Astrocyte (in vitro differentiated cells and primary cell): ENCODE data around the gene PAMR1. TPM values are rescaled to one million over a fixed set of nuclear protein-coding genes. Genes with fewer than 3 reads are reported as not detected.
"Not testable (repeated sequence)": the region's sequence is repeated elsewhere in the genome, so short reads cannot be mapped to it uniquely, and the experiment has no call there.

Experiments
- DNase-seq: peaks from one replicate; pipeline ENCODE4 v3.0.0-alpha.2; 2010; ENCODE audit warnings: low read depth
- FAIRE-seq: peaks from 2 replicates; lab custom pipeline; 2011; peaks lifted over from hg19 to GRCh38; lab: Jason Lieb, UNC
- H2AFZ ChIP-seq: 2 replicates; pipeline ENCODE4 v1.6.0; 2012; ENCODE audit warnings: low read depth, low read length, inconsistent platforms
- H3K27ac ChIP-seq: 2 replicates; pipeline ENCODE4 v1.5.1; 2011; ENCODE audit warnings: low read depth, low read length, inconsistent platforms
- H3K27me3 ChIP-seq: 2 replicates; pipeline ENCODE4 v1.6.0; 2011; ENCODE audit warnings: low read length, inconsistent platforms; ENCODE audit not compliant: insufficient read depth
- H3K36me3 ChIP-seq: 2 replicates; pipeline ENCODE4 v1.5.1; 2011; ENCODE audit warnings: low read length, inconsistent platforms; ENCODE audit not compliant: insufficient read depth
- H3K4me1 ChIP-seq: 2 replicates; pipeline ENCODE4 v1.5.1; 2011; ENCODE audit warnings: low read length, inconsistent platforms; ENCODE audit not compliant: insufficient read depth
- H3K4me2 ChIP-seq: 2 replicates; pipeline ENCODE4 v1.6.0; 2012; ENCODE audit warnings: low read length, inconsistent platforms
- H3K4me3 ChIP-seq: 2 replicates; pipeline ENCODE4 v1.5.1; 2011; ENCODE audit warnings: low read depth, mild to moderate bottlenecking, low read length, inconsistent platforms; ENCODE audit not compliant: insufficient read depth
- H3K79me2 ChIP-seq: 2 replicates; pipeline ENCODE4 v1.6.0; 2012; ENCODE audit warnings: mild to moderate bottlenecking, low read length, inconsistent platforms; ENCODE audit not compliant: insufficient read depth
- H3K9ac ChIP-seq: 2 replicates; pipeline ENCODE4 v1.6.0; 2012; ENCODE audit warnings: mild to moderate bottlenecking, low read length, inconsistent platforms
- H3K9me3 ChIP-seq: 2 replicates; pipeline ENCODE4 v1.5.1; 2012; ENCODE audit warnings: low read depth, mild to moderate bottlenecking, low read length, inconsistent platforms; ENCODE audit not compliant: insufficient read depth
- H4K20me1 ChIP-seq: 2 replicates; pipeline ENCODE4 v1.6.0; 2012; ENCODE audit warnings: low read length, inconsistent platforms; ENCODE audit not compliant: insufficient read depth
- H3K27ac Mint-ChIP-seq: one replicate; pipeline ENCODE4 v1.8.0; 2021; ENCODE audit warnings: mild to moderate bottlenecking, mixed read lengths; ENCODE audit not compliant: unreplicated experiment
- H3K27me3 Mint-ChIP-seq: one replicate; pipeline ENCODE4 v1.8.0; 2021; ENCODE audit warnings: low read depth, mixed read lengths; ENCODE audit not compliant: unreplicated experiment
- H3K36me3 Mint-ChIP-seq: one replicate; pipeline ENCODE4 v1.8.0; 2021; ENCODE audit warnings: low read depth, mixed read lengths; ENCODE audit not compliant: unreplicated experiment
- H3K4me1 Mint-ChIP-seq: one replicate; pipeline ENCODE4 v1.8.0; 2021; ENCODE audit warnings: low read depth, mixed read lengths; ENCODE audit not compliant: unreplicated experiment
- H3K4me3 Mint-ChIP-seq: one replicate; pipeline ENCODE4 v1.8.0; 2021; ENCODE audit warnings: mild to moderate bottlenecking, moderate library complexity, mixed read lengths; ENCODE audit not compliant: unreplicated experiment
- H3K9me3 Mint-ChIP-seq: one replicate; pipeline ENCODE4 v1.8.0; 2021; ENCODE audit warnings: mild to moderate bottlenecking, mixed read lengths; ENCODE audit not compliant: unreplicated experiment
- EZH2 ChIP-seq: IDR thresholded peaks from 2 replicates; pipeline ENCODE4 v1.6.1; 2012; ENCODE audit warnings: mild to moderate bottlenecking, low read length, inconsistent platforms; ENCODE audit not compliant: insufficient read depth
- total RNA-seq: library from RNA; stranded (reverse); gene quantifications from 2 replicates; pipeline ENCODE4 v1.2.1, GENCODE V29; 2021
- TF ChIP-seq, protein P1 (sequence below): IDR thresholded peaks from 2 replicates; pipeline ENCODE4 v1.5.1; 2011; ENCODE audit warnings: low read depth, mild to moderate bottlenecking, inconsistent platforms, low read length, moderate library complexity; ENCODE audit not compliant: insufficient read depth

The PAMR1 gene
- total RNA-seq, 1 donor from 2014 or later: 12.6 TPM

- Mint-ChIP-seq H3K27ac (peak overlapping the region; percentile 50), H3K9me3 (peaks cover 3% of the 10 kb centered on the region), H3K27me3 (no peaks in the 10 kb centered on the region), H3K4me3 (no peak overlapping the region), H3K36me3 (no peaks in the 10 kb centered on the region), H3K4me1 (peaks cover 27% of the 10 kb centered on the region)
- peak; percentile 73 for FAIRE-seq
- no peak for TF ChIP-seq EZH2
- TF ChIP-seq, protein P1, sequence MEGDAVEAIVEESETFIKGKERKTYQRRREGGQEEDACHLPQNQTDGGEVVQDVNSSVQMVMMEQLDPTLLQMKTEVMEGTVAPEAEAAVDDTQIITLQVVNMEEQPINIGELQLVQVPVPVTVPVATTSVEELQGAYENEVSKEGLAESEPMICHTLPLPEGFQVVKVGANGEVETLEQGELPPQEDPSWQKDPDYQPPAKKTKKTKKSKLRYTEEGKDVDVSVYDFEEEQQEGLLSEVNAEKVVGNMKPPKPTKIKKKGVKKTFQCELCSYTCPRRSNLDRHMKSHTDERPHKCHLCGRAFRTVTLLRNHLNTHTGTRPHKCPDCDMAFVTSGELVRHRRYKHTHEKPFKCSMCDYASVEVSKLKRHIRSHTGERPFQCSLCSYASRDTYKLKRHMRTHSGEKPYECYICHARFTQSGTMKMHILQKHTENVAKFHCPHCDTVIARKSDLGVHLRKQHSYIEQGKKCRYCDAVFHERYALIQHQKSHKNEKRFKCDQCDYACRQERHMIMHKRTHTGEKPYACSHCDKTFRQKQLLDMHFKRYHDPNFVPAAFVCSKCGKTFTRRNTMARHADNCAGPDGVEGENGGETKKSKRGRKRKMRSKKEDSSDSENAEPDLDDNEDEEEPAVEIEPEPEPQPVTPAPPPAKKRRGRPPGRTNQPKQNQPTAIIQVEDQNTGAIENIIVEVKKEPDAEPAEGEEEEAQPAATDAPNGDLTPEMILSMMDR: no peak
- Histone ChIP-seq H3K9me3 (no peaks in the 10 kb centered on the region), H2AFZ (no peak overlapping the region), H3K27me3 (no peaks in the 10 kb centered on the region), H3K79me2 (no peaks in the 10 kb centered on the region), H3K27ac (peak overlapping the region; percentile 68), H3K36me3 (no peaks in the 10 kb centered on the region), H4K20me1 (no peaks in the 10 kb centered on the region), H3K9ac (peak overlapping the region; percentile 51), H3K4me1 (peaks cover 20% of the 10 kb centered on the region), H3K4me3 (no peak overlapping the region), H3K4me2 (peak overlapping the region; percentile 33)
- no peak for DNase-seq
These were observed 23.6 kb upstream of the PAMR1 start for GRCh38 chr11:35548925-35549561.

DNA sequence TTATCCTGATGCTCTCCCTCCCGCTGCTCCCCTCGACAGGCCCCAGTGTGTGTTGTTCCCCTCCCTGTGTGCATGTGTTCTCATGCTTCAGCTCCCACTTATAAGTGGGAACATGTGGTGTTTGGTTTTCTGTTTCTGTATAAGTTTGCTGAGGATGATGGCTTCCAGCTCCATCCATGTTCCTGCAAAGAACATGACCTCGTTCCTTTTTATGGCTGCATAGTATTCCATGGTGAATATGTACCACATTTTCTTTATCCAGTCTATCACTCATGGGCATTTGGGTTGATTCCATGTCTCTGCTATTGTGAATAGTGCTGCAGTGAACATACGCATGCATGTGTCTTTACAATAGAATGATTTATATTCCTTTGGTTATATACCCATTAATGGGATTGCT lies 22.6 kb upstream of the PAMR1 start:
- H3K4me3 Mint-ChIP-seq, DNase-seq, H3K36me3 ChIP-seq, H3K4me2 ChIP-seq, H4K20me1 ChIP-seq, H3K9ac ChIP-seq, H3K9me3 ChIP-seq, H3K79me2 ChIP-seq, H3K9me3 Mint-ChIP-seq, H3K27me3 Mint-ChIP-seq, H3K4me3 ChIP-seq, H2AFZ ChIP-seq, H3K36me3 Mint-ChIP-seq, FAIRE-seq, H3K27me3 ChIP-seq, H3K27ac ChIP-seq: not testable (repeated sequence)
- peak overlapping the region; percentile 50 for H3K27ac Mint-ChIP-seq
- peaks cover 22% of the 10 kb centered on the region for H3K4me1 Mint-ChIP-seq
- peaks cover 15% of the 10 kb centered on the region for H3K4me1 ChIP-seq

GRCh38 chr11:35546317-35546716 lies 20.9 kb upstream of the PAMR1 start:
- Histone ChIP-seq H3K9me3 (no peaks in the 10 kb centered on the region), H2AFZ (no peak overlapping the region), H3K27ac (no peak overlapping the region), H3K4me1 (peaks cover 28% of the 10 kb centered on the region), H4K20me1 (no peaks in the 10 kb centered on the region), H3K4me3 (no peak overlapping the region), H3K27me3 (no peaks in the 10 kb centered on the region), H3K4me2 (no peak overlapping the region), H3K36me3 (no peaks in the 10 kb centered on the region), H3K9ac (no peak overlapping the region), H3K79me2 (no peaks in the 10 kb centered on the region)
- TF ChIP-seq EZH2: no peak
- TF ChIP-seq, protein P1: no peak
- Mint-ChIP-seq H3K4me1 (peaks cover 35% of the 10 kb centered on the region), H3K9me3 (peaks cover 3% of the 10 kb centered on the region), H3K27ac (no peak overlapping the region), H3K4me3 (no peak overlapping the region), H3K36me3 (no peaks in the 10 kb centered on the region), H3K27me3 (no peaks in the 10 kb centered on the region)
- no peak for FAIRE-seq
- DNase-seq: no peak
